Body of pancreas (tissue), 4 donors: ENCODE data around the gene CDCP1.

ENCODE experiments used
- CTCF ChIP-seq, 7 experiments: fragments of 450-650 bp in 4 of 7; fragments of 200-600 bp in 3 of 7; sonication (generic) in 3 of 7; IDR thresholded peaks; one replicate each; pipeline ENCODE4 v1.5.1; 2016 to 2019; ENCODE audit warnings: antibody characterized with exemption in 7 of 7
- POLR2A ChIP-seq, 3 donors: fragments of 450-650 bp; IDR thresholded peaks; one replicate each; pipeline ENCODE4 v1.6.1; 2016; ENCODE audit warnings: antibody characterized with exemption in 3 of 3, mild to moderate bottlenecking in 2 of 3

- TF ChIP-seq CTCF (IDR thresholded peaks at IDR 0.05): no peak
- TF ChIP-seq POLR2A (IDR thresholded peaks at IDR 0.05): no peak
Measured at GRCh38 chr3:45176912-45177311, 30.7 kb upstream of the CDCP1 start.
